ENCODE data around the gene HMOX1.

HMOX1 gene

GRCh38 chr22:35378621-35379020, 2.3 kb upstream of the HMOX1 start:
- intact Hi-C loops (cut with DNase I; ENCODE audit: low total_unique reads) = no loop called here
- H3K27me3 ChIP-seq = no peaks in the 10 kb centered on the region
- no peak overlapping the region for H3K4me3 ChIP-seq
- H3K9me3 ChIP-seq = no peaks in the 10 kb centered on the region
- peak overlapping the region; percentile 71 to 79 for H3K27ac ChIP-seq
- H3K4me1 ChIP-seq = peaks cover 0 to 39% (median 24%) of the 10 kb centered on the region in 4 donors
- DNase-seq = no peak
- TF ChIP-seq CTCF (IDR thresholded peaks at IDR 0.05) = no peak
- H3K36me3 ChIP-seq = peaks cover 0 to 2% (median 0%) of the 10 kb centered on the region in 3 donors

- peaks cover 0 to 9% (median 0%) of the 10 kb centered on the region in 3 donors for H3K36me3 ChIP-seq
- no peak for TF ChIP-seq CTCF (IDR thresholded peaks at IDR 0.05)
- DNase-seq = no peak
- H3K9me3 ChIP-seq = no peaks in the 10 kb centered on the region
- H3K4me1 ChIP-seq = peaks cover 0 to 39% (median 24%) of the 10 kb centered on the region in 4 donors
- no peak overlapping the region for H3K4me3 ChIP-seq
- peak overlapping the region; percentile 88 to 93 for H3K27ac ChIP-seq
- intact Hi-C loops (cut with DNase I; ENCODE audit: low total_unique reads) = no loop called here
- no peaks in the 10 kb centered on the region for H3K27me3 ChIP-seq
Measured at GRCh38 chr22:35379146-35379993, 1.5 kb upstream of the HMOX1 start.

- Histone ChIP-seq H3K9me3 (no peaks in the 10 kb centered on the region), H3K27me3 (no peaks in the 10 kb centered on the region), H3K4me3 (no peak overlapping the region), H3K36me3 (peaks cover 0 to 10% (median 0%) of the 10 kb centered on the region in 3 donors), H3K4me1 (peaks cover 0 to 39% (median 24%) of the 10 kb centered on the region in 4 donors), H3K27ac (peak overlapping the region; percentile 88 to 93)
- no peak for TF ChIP-seq CTCF (IDR thresholded peaks at IDR 0.05)
- intact Hi-C loops (cut with DNase I; ENCODE audit: low total_unique reads) = no loop called here
- no peak for DNase-seq
Measured at GRCh38 chr22:35380013-35380412, 883 bp upstream of the HMOX1 start.

- Histone ChIP-seq H3K4me3 (peak overlapping the region; percentile 62 to 66), H3K27me3 (no peaks in the 10 kb centered on the region), H3K27ac (peak overlapping the region; percentile 88 to 93), H3K4me1 (peaks cover 0 to 33% (median 19%) of the 10 kb centered on the region in 4 donors), H3K36me3 (peaks cover 0 to 12% (median 5%) of the 10 kb centered on the region in 3 donors), H3K9me3 (no peaks in the 10 kb centered on the region)
- intact Hi-C loops (cut with DNase I; ENCODE audit: low total_unique reads) = no loop called here
- TF ChIP-seq CTCF (IDR thresholded peaks at IDR 0.05) = no peak
- DNase-seq = peak in 1 of 2 donors; percentile 31
Measured at GRCh38 chr22:35381424-35382009, 621 bp downstream of the HMOX1 start.

- peaks cover 10 to 25% (median 11%) of the 10 kb centered on the region in 3 donors for H3K36me3 ChIP-seq
- H3K4me1 ChIP-seq = peaks cover 0 to 22% (median 9%) of the 10 kb centered on the region in 4 donors
- H3K9me3 ChIP-seq = no peaks in the 10 kb centered on the region
- H3K27ac ChIP-seq = no peak overlapping the region
- no peak for DNase-seq
- intact Hi-C loops (cut with DNase I; ENCODE audit: low total_unique reads) = no loop called here
- H3K4me3 ChIP-seq = no peak overlapping the region
- H3K27me3 ChIP-seq = no peaks in the 10 kb centered on the region
- TF ChIP-seq CTCF (IDR thresholded peaks at IDR 0.05) = no peak
Measured at GRCh38 chr22:35383679-35384071, 2.8 kb downstream of the HMOX1 start.
